ENCODE results near the gene DENND1C. TPM values are rescaled to one million over a fixed set of nuclear protein-coding genes. Genes with fewer than 3 reads are reported as not detected.

Gene DENND1C
- total RNA-seq, 6 experiments from 2014 or later: 0.90 to 2.7 (median 1.8) TPM

GRCh38 chr19:6498294-6499036, 16.9 kb upstream of the DENND1C start:
- Histone ChIP-seq H3K36me3 (no peaks in the 10 kb centered on the region), H3K4me3 (no peak overlapping the region), H3K27me3 (peaks cover 0 to 11% of the 10 kb centered on the region in 2 donors), H3K9me3 (no peaks in the 10 kb centered on the region), H3K27ac (no peak overlapping the region), H3K4me1 (peaks cover 0 to 9% (median 0%) of the 10 kb centered on the region in 4 donors)
- TF ChIP-seq POLR2A (IDR thresholded peaks at IDR 0.05) (no peak), CTCF (IDR thresholded peaks at IDR 0.05) (no peak)
- intact Hi-C loops (cut with DNase I): no loop called here
- no peak for DNase-seq
- 77% methylated on average over 7 of the region's 7 CpGs for WGBS (ENCODE audit: insufficient coverage, low coverage, low lambda C conversion rate, missing lambda C conversion rate)
- ATAC-seq: no peak

GRCh38 chr19:6495947-6496346, 14.4 kb upstream of the DENND1C start:
- Histone ChIP-seq H3K9me3 (no peaks in the 10 kb centered on the region), H3K27ac (no peak overlapping the region), H3K36me3 (no peaks in the 10 kb centered on the region), H3K4me3 (no peak overlapping the region), H3K4me1 (no peaks in the 10 kb centered on the region), H3K27me3 (no peaks in the 10 kb centered on the region)
- ATAC-seq (no peak), DNase-seq (no peak)
- TF ChIP-seq POLR2A (IDR thresholded peaks at IDR 0.05): no peak
- no peak for TF ChIP-seq CTCF (IDR thresholded peaks at IDR 0.05)
- intact Hi-C loops (cut with DNase I): no loop called here
- 90% methylated on average over 2 of the region's 19 CpGs for WGBS (ENCODE audit: insufficient coverage, low coverage, low lambda C conversion rate, missing lambda C conversion rate)

GRCh38 chr19:6494438-6495036, 12.9 kb upstream of the DENND1C start:
- no peak overlapping the region for H3K4me3 ChIP-seq
- no peaks in the 10 kb centered on the region for H3K27me3 ChIP-seq
- ATAC-seq (no peak), DNase-seq (no peak)
- 73% methylated on average over 8 of the region's 8 CpGs for WGBS (ENCODE audit: insufficient coverage, low coverage, low lambda C conversion rate, missing lambda C conversion rate)
- H3K4me1 ChIP-seq: no peaks in the 10 kb centered on the region
- H3K36me3 ChIP-seq: no peaks in the 10 kb centered on the region
- H3K9me3 ChIP-seq: no peaks in the 10 kb centered on the region
- no peak overlapping the region for H3K27ac ChIP-seq
- TF ChIP-seq CTCF (IDR thresholded peaks at IDR 0.05): no peak
- no peak for TF ChIP-seq POLR2A (IDR thresholded peaks at IDR 0.05)
- intact Hi-C loops (cut with DNase I): no loop called here

GRCh38 chr19:6491802-6492592, 10.4 kb upstream of the DENND1C start:
- TF ChIP-seq CTCF (IDR thresholded peaks at IDR 0.05) (no peak), POLR2A (IDR thresholded peaks at IDR 0.05) (no peak)
- intact Hi-C loops (cut with DNase I): no loop called here

More at GRCh38 chr19:6491802-6492592, 10.4 kb upstream of the DENND1C start:
- ATAC-seq: no peak
- Histone ChIP-seq H3K4me3 (no peak overlapping the region), H3K27ac (no peak overlapping the region), H3K9me3 (no peaks in the 10 kb centered on the region), H3K4me1 (no peaks in the 10 kb centered on the region), H3K27me3 (no peaks in the 10 kb centered on the region), H3K36me3 (no peaks in the 10 kb centered on the region)
- 79% methylated on average over 4 of the region's 4 CpGs for WGBS (ENCODE audit: insufficient coverage, low coverage, low lambda C conversion rate, missing lambda C conversion rate)
- no peak for DNase-seq

All from right lobe of liver (tissue), 6 donors.